ENCODE data around the gene MMP23B. TPM values are rescaled to one million over a fixed set of nuclear protein-coding genes. Genes with fewer than 3 reads are reported as not detected.

The MMP23B gene
- total and polyA plus RNA-seq, 2 of the 8 experiments (the other 6 are each of a cell fraction or from before 2014, with no cell fraction given) = 9.2 to 14.6 TPM

DNA sequence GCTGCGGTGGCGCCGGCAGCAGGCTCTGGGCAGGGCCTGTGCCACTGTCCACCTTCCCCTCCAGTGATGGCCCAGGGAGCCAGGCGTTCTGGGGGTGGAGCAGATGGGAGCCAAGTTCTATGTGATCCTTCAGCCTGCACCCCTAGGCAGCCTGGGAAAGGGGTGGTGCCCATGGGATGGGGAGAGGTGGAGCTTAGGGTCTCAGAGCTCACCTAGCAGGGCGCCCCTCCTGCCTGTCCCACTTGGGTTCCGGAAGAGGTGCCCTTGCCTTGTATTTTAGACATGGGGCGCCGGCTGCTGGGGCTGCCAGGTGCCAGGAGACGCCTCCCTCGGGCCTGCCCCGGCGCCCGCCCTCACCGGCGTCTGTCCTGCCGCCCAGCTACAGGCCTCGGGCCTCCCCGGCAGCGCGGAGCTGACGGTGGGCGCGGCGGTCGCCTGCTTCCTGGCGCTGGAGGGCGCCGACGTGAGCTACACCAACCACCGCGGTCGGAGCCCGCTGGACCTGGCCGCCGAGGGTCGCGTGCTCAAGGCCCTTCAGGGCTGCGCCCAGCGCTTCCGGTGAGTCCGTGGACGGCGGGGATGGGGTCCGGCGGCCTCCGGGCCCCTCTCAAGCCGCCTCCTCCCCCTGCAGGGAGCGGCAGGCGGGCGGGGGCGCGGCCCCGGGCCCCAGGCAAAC is 3.1 kb upstream of the MMP23B start (continued):
- TF ChIP-seq CHD2 (IDR thresholded peaks at IDR 0.05; ENCODE audit: low read length) (no peak), TEAD4 (IDR thresholded peaks at IDR 0.05; ENCODE audit: low read depth, low read length) (no peak), BCL11A (IDR thresholded peaks at IDR 0.05; ENCODE audit: low read depth in 2 of 2, low read length in 2 of 2) (no peak), TCF12 (IDR thresholded peaks at IDR 0.05; ENCODE audit: low read depth, low read length) (no peak), TAF7 (optimal IDR thresholded peaks at IDR 0.05; ENCODE audit: borderline replicate concordance, low read depth, low read length) (no peak)
